GM18499 (cell line): ENCODE measurements around the gene SH3PXD2A.

Experiments used
- ATAC-seq: cut with Tn5 transposase; IDR thresholded peaks from one replicate; pipeline ENCODE4 v1.9.1; 2021; ENCODE audit warnings: moderate number of reproducible peaks; ENCODE audit not compliant: insufficient read depth, unreplicated experiment

The SH3PXD2A gene

DNA sequence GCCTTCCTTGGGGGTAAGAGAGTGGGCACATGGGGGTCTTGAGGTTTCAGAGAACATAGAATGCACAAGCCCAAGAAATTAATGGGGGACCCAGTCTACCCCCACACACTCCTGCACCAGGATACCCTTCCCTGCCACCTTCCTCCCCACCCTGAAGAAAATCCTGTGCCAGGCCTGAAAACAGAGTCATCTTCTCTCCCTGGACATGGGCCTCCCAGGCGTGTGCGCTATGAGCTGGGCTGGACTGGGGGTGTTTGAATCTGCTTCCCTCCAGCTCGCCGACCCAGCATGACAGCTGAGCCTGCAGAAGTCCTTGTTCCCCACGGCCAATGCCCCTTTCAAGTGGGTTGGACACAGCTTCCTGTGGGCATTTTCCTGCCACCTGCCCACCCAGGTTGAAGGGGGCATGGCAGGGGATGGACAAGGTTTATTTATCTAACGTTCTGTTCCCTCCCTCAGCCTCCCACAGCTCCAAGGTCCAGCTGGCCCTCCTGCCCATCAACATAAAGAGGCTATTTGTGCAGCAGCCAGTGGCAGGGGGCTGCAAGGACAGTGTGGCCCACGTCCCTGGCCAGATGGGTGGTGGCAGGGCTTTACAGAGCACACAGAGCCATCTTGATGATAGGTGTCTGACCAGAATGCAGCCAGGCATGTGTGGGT, 141.0 kb downstream of the SH3PXD2A start:
- no peak for ATAC-seq

DNA sequence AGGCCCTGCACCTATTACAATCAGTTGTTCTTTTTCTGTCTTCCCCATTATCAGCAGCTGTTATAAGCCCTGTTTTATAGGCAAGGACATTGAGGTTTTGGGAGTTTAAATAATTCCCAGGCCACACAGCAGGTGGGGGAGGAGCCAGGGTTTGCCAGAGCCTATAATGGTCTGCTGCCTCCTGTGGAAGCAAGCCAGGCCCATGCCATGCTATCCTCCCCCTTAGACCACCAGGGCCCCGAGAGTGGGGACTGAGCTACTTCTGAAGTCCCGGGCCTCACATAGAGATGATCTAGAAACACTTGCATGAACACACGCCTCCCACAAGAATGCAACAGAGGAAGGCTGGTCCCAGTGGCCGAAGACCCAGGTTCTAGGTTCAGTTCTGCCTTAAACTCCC, 141.7 kb downstream of the SH3PXD2A start:
- no peak for ATAC-seq

- no peak for ATAC-seq
These were observed 142.4 kb downstream of the SH3PXD2A start for GRCh38 chr10:103712898-103713498.

GRCh38 chr10:103712146-103712545, 143.2 kb downstream of the SH3PXD2A start:
- ATAC-seq: no peak

- ATAC-seq: no peak
These were observed 143.9 kb downstream of the SH3PXD2A start for GRCh38 chr10:103711351-103711994.

- no peak for ATAC-seq
These were observed 144.9 kb downstream of the SH3PXD2A start for GRCh38 chr10:103710490-103710889.

DNA sequence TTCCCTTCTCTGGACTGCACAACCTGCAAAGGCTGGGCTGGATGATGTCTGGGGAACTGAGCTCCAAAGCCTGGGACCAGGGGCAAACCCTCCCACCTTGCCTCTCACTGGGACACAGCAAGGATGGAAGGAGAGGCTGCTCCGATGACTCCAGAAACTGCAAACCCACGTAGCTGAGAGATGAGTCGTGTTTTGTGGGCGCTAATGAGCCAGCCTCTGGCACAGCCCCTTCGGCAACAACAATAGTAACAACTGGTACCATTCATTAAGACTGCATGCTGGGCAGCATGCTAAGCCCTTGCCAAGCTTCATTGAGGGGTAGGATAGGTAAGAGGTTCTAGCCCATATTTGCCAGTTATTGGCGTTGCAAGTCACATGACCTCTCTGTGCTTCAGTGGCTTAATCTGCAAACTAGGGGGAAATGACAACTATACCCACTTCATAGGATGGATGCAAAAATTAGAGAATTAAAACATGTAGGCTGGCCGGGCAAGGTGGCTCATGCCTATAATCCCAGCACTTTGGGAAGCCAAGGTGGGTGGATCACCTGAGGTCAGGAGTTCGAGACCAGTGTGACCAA, 145.9 kb downstream of the SH3PXD2A start:
- ATAC-seq: no peak

DNA sequence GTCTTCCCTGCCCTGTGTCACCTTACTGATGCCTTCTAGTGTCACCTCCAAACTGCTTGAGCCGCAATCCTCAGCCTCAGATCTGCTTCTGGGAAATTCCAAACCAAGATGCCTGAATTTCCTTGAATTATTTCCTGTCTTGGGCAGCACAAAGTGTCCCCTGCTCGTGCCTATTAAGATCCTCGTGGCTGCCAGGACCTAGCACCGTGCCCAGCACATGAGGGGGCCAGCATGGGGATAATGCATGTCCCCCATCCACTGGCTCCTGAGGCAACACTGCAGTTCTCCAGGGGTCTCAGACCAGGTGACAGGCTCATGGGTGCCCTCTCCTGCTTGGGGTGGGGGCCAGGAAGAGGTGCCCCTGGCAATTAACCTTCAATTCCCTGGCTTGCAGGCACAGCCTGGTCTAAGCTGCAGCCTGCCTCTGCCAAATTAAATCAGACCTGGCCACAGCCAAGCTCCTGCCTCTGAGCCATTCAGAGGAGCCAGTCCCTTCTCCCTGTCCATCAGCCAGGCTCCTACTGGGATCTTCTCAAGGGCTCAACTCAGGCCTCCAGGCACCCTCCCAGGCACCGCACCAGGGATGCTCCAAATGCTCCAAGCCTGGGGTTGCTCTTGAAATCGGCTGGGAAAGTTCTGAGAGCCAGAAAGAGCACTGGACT, 146.6 kb downstream of the SH3PXD2A start:
- no peak for ATAC-seq

DNA sequence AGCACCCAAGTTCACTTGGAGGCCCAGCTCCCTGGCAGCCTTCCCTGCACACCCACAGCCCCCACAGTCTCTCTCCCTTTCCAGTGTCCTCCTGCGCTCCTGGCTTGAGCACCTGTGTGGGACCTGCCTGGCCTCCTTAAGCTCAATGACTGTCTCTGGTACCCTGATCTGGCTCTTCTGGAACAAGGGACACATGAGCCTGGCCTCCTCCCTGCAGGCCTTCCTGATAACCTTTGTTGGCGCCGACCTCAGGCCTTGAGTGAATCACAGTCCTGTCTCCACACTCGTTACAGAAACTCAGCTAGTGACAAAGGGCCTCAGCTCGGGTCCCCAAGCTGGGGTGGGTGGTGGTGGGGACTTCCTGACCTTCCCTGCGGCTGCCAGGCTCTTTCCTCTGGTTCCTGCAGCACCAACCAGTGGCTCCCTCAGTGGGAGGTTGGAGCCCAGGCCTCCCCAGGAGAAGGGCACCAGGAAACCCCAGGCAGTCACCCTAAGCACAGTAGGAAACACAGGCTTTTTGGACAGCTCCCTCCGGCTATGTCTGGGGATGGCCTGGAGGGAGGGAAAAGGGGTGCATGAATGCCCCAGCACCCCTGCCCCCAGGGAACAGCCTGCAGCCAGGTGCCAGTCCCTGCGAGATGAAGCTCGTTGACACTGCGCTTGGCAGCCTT, 147.3 kb downstream of the SH3PXD2A start:
- no peak for ATAC-seq

GRCh38 chr10:103706762-103707161, 148.6 kb downstream of the SH3PXD2A start:
- ATAC-seq: no peak

GRCh38 chr10:103706047-103706446, 149.3 kb downstream of the SH3PXD2A start:
- no peak for ATAC-seq

GRCh38 chr10:103703941-103704919, 151.1 kb downstream of the SH3PXD2A start:
- ATAC-seq: no peak

- no peak for ATAC-seq
These were observed 153.8 kb downstream of the SH3PXD2A start for GRCh38 chr10:103701380-103702222.

- no peak for ATAC-seq
These were observed 155.0 kb downstream of the SH3PXD2A start for GRCh38 chr10:103700436-103700715.

DNA sequence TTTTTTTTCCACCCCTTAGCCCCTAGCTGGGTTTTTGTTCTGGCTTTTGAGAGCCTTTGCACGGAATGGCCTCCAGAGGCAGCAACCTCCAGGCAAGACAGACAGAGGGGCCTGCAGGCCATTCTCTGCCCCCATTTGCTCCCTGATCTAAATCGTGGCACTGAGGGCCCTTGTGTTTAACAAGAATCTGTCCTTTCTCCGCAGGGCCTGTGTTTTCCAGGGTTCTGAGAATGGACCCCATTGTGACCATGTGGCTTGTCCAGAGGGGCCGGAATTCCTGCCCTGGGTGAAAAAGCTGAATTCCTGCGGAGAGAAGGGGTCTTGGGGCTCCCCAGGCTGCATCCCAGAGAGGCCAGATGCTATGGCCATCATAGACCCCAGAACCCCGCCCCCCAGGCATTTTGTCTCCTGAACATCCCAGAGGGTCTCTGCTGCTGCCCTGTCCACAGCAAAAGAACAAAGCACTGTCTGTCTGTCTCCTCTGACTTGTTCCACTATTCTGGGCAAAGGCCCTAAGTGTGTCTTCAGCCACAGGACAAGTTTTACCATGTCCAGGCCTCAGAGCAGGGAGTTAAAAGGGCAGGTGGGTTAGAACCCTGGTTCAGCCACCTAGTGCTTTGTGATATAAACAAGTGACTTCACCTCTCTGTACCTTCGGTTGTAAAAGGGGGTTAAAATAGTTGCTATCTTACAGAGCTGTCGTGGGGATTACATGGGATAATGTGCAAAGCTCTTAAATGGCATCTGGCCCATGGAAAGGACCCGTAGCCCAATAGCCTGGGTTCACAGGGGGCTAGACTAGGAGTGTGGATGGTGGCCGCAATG, 155.6 kb downstream of the SH3PXD2A start:
- no peak for ATAC-seq

DNA sequence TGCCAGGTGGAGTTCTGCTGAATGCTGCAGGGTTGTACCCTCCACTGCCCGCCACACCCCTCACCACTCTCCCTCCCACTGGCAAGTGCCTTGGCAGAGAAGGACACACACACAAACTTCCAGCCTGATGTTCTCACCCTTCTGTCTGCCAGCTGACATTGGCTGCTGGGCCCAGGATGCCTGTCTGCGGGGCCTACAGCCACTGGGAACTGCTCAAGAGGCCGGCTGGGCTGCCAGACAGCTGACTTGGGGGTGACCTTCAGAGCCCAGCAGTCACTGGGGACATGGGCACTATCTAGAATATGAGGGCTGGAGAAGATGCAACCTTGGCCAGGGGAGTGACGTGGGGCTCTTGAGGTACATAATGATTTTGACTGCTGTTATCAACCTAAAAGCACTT, 157.1 kb downstream of the SH3PXD2A start:
- ATAC-seq: no peak

GRCh38 chr10:103697787-103698186, 157.6 kb downstream of the SH3PXD2A start:
- ATAC-seq: no peak
